Smooth muscle cell (in vitro differentiated cells): ENCODE data around the gene MRPS34. TPM values are rescaled to one million over a fixed set of nuclear protein-coding genes. Genes with fewer than 3 reads are reported as not detected.

Source experiments
- DNase-seq: peaks from one replicate; lab custom pipeline; 2025; ENCODE audit not compliant: unreplicated experiment; lab: John Stamatoyannopoulos, UW
- H2AFZ ChIP-seq: fragments of 200-600 bp; sonication (generic); 2 replicates; pipeline ENCODE4 v1.6.0; 2016; ENCODE audit warnings: antibody characterized with exemption, low read depth, mild to moderate bottlenecking
- H3F3A ChIP-seq: fragments of 200-600 bp; sonication (generic); 2 replicates; pipeline ENCODE4 v1.6.0; 2017; ENCODE audit warnings: antibody characterized with exemption, low read depth
- H3K27ac ChIP-seq: fragments of 200-600 bp; sonication (generic); 2 replicates; pipeline ENCODE4 v1.5.1; 2016; ENCODE audit warnings: low read depth, mild to moderate bottlenecking
- H3K27me3 ChIP-seq: fragments of 200-600 bp; sonication (generic); 2 replicates; pipeline ENCODE4 v1.6.1; 2016; ENCODE audit warnings: low read depth, mild to moderate bottlenecking
- H3K36me3 ChIP-seq: fragments of 200-600 bp; sonication (generic); 2 replicates; pipeline ENCODE4 v1.5.1; 2016; ENCODE audit warnings: low read depth
- H3K4me1 ChIP-seq: fragments of 200-600 bp; sonication (generic); 2 replicates; pipeline ENCODE4 v1.5.1; 2016; ENCODE audit warnings: low read depth
- H3K4me2 ChIP-seq: fragments of 200-600 bp; sonication (generic); 2 replicates; pipeline ENCODE4 v1.6.0; 2016; ENCODE audit warnings: mild to moderate bottlenecking
- H3K4me3 ChIP-seq: fragments of 200-600 bp; sonication (generic); 2 replicates; pipeline ENCODE4 v1.5.1; 2016; ENCODE audit warnings: mild to moderate bottlenecking
- H3K79me2 ChIP-seq: fragments of 200-600 bp; sonication (generic); 2 replicates; pipeline ENCODE4 v1.6.0; 2016; ENCODE audit warnings: low read depth, mild to moderate bottlenecking
- H3K9ac ChIP-seq: fragments of 200-600 bp; sonication (generic); 2 replicates; pipeline ENCODE4 v1.6.0; 2016; ENCODE audit warnings: low read depth
- H3K9me3 ChIP-seq: fragments of 200-600 bp; sonication (generic); replicated peaks from 2 replicates; pipeline ENCODE4 v1.5.1; 2016; ENCODE audit warnings: low read depth
- H4K20me1 ChIP-seq: fragments of 200-600 bp; sonication (generic); 2 replicates; pipeline ENCODE4 v1.6.0; 2016; ENCODE audit warnings: low read depth
- WGBS: methylation state at CpG from one replicate; pipeline ENCODE4 v1.1.7; 2016; ENCODE audit warnings: low lambda C conversion rate; 5-methylcytosine and 5-hydroxymethylcytosine counted together
- polyA plus RNA-seq: library from polyadenylated mRNA; unstranded; fragments of >200 nt; fragmentation: Nextera tagmentation; extraction: Ambion mirVana; gene quantifications from 2 replicates; pipeline ENCODE4 v1.2.1, GENCODE V29; 2016
- total RNA-seq: library from RNA; depleted of rRNA; stranded (reverse); fragments of >200 nt; gene quantifications from 2 replicates; pipeline ENCODE4 v1.2.3, GENCODE V29; 2014
- TF ChIP-seq, protein P1 (sequence below): fragments of 200-600 bp; sonication (generic); IDR thresholded peaks from 2 replicates; pipeline ENCODE4 v1.5.1; 2017; ENCODE audit warnings: borderline replicate concordance, mild to moderate bottlenecking, antibody characterized with exemption; ENCODE audit not compliant: insufficient read depth, poor library complexity, severe bottlenecking

MRPS34 gene
- total and polyA plus RNA-seq, 2 experiments from 2014 or later, result 62.9 to 111 TPM

DNA sequence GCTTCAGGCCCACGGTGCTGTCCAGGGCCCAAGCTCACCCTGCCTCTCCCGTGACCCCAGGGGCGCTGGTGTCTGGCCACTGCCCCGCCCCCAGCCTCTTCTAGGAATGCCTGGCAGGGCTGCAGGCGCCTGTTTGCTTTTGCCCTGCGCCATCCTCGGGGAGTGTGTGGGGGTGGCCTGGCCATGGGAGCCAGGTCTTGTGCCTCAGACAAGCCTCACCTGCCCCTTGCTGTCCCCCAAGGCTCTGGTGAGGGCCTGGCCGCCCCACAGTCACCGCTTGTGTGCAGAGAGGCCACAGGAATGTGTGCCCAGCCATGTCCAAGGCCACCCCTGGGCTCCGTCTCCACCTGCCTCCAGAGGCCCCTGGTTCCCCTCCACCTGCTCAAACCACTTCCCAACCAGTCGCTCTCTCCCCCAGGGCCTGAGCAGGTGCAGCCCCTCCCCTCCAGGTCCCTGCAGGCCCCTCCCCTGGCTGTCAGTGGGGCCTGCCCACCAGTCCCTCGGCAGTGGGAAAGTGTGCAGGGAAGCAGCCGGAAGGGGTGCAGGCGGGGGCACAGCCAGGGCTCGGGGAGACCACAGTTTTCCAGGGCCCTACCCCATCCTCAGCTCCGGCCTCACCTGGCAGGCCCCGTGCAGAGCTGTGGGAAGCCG, 21.4 kb upstream of the MRPS34 start:
- Histone ChIP-seq H3K9ac (no peak overlapping the region), H2AFZ (no peak overlapping the region), H3K4me3 (no peak overlapping the region), H3K27me3 (no peaks in the 10 kb centered on the region), H3K27ac (no peak overlapping the region), H3K4me1 (no peaks in the 10 kb centered on the region), H3K4me2 (no peak overlapping the region), H3K36me3 (no peaks in the 10 kb centered on the region), H3F3A (no peaks in the 10 kb centered on the region), H4K20me1 (no peaks in the 10 kb centered on the region), H3K79me2 (no peaks in the 10 kb centered on the region), H3K9me3 (no peaks in the 10 kb centered on the region)
- TF ChIP-seq, protein P1, sequence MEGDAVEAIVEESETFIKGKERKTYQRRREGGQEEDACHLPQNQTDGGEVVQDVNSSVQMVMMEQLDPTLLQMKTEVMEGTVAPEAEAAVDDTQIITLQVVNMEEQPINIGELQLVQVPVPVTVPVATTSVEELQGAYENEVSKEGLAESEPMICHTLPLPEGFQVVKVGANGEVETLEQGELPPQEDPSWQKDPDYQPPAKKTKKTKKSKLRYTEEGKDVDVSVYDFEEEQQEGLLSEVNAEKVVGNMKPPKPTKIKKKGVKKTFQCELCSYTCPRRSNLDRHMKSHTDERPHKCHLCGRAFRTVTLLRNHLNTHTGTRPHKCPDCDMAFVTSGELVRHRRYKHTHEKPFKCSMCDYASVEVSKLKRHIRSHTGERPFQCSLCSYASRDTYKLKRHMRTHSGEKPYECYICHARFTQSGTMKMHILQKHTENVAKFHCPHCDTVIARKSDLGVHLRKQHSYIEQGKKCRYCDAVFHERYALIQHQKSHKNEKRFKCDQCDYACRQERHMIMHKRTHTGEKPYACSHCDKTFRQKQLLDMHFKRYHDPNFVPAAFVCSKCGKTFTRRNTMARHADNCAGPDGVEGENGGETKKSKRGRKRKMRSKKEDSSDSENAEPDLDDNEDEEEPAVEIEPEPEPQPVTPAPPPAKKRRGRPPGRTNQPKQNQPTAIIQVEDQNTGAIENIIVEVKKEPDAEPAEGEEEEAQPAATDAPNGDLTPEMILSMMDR, result no peak
- WGBS, result 92% methylated on average over 16 of the region's 18 CpGs
- no peak for DNase-seq

DNA sequence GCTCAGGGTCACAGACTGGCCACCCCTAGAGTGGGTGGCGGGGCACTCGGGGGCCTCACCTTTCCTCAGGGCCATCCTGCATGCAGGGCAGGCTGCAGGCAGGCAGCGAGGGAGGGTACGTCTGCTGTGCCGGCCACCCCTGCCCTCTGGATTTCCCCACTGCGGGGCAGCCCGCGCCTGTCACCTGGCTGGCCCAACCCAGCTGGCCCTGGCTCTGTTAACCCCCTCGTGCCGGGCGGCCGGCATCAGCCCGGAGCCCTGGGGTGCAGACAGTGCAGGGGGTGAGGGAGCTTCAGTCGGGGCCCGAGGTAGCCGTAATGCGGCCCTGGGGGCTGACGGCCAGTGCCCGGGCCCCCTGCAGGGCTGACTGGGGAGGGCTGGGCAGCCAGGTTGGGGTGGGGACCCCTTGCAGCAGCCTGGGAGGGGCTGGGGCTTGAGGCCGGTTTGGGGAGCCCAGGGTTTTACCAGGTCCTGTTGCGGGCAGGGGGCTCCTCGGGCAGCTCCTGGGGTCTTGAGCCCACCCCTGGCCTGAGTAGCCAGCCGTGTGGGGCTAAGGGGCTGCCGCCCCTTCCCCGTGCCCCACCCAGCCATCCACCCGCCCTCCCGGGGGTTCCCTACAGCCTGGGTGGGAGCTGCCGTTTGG, 20.8 kb upstream of the MRPS34 start, which contains the start of gene IGFALS:
Gene IGFALS, minus strand, starts transcription at position 128 of the 643 bp plus-strand sequence. Its CDS starts 53 bp downstream, at position 75.
- 91% methylated on average over 15 of the region's 28 CpGs for WGBS
- Histone ChIP-seq H3K9me3 (no peaks in the 10 kb centered on the region), H3K36me3 (no peaks in the 10 kb centered on the region), H3F3A (no peaks in the 10 kb centered on the region), H4K20me1 (no peaks in the 10 kb centered on the region), H3K4me2 (no peak within 1 kb of the TSS), H3K9ac (no peak within 1 kb of the TSS), H3K79me2 (no peaks in the 10 kb centered on the region), H3K27me3 (no peaks in the 10 kb centered on the region), H3K4me1 (no peaks in the 10 kb centered on the region), H2AFZ (no peak within 1 kb of the TSS), H3K27ac (no peak within 1 kb of the TSS), H3K4me3 (no peak within 1 kb of the TSS)
- no peak for DNase-seq
- TF ChIP-seq, protein P1, result no peak

DNA sequence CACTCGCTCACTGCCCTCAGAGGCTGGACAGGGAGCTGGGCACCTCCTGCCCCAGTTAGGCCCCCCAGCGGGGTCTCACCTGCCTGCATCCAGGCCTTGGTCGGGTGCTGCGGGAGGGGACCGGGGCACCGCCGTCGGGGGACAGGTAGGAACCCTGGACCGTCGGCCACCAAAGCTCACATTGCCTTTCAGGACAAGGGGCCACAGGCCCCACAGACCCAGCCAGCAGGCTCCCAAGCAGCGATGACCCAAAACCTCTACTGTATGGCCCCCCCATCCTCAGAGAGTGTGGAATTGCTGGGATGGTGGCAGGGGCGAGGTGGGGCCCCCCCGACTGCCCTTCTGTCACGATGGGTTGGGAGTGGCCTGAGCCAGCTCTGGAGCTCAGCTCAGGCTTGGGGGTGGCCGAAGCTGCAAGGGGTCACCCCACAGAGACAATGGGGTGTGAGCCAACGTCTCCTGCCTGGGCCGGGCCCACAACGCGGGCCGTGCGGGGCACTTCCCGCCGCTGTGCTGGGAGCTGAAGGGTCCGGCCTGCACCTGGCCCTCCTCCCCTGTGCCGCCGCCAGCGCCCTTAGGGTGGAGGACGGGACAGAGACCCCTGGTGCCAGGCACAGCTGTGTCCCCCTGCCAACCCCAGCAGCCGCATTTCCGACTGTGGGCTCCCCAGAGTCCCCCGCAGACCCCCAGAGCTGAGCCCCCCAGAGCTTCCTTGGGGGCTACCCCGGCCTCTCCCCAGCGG, 20.1 kb upstream of the MRPS34 start:
- H3K36me3 ChIP-seq, result no peaks in the 10 kb centered on the region
- H2AFZ ChIP-seq, result no peak overlapping the region
- TF ChIP-seq, protein P1, result no peak
- H3K27ac ChIP-seq, result no peak overlapping the region
- no peaks in the 10 kb centered on the region for H3K9me3 ChIP-seq
- H3K79me2 ChIP-seq, result no peaks in the 10 kb centered on the region
- H4K20me1 ChIP-seq, result peaks cover 6% of the 10 kb centered on the region
- no peak overlapping the region for H3K4me2 ChIP-seq
- no peaks in the 10 kb centered on the region for H3K27me3 ChIP-seq
- no peaks in the 10 kb centered on the region for H3K4me1 ChIP-seq
- no peaks in the 10 kb centered on the region for H3F3A ChIP-seq
- WGBS, result 95% methylated on average over 28 of the region's 33 CpGs
- H3K4me3 ChIP-seq, result no peak overlapping the region
- H3K9ac ChIP-seq, result no peak overlapping the region
- no peak for DNase-seq
